Mucosa of descending colon (tissue), 3 donors: ENCODE data around the gene ARSK. TPM values are rescaled to one million over a fixed set of nuclear protein-coding genes. Genes with fewer than 3 reads are reported as not detected.

Experiments used
- ATAC-seq: fragments of 200-7000 bp; cut with Tn5 transposase; one replicate; pipeline ENCODE4 v1.9.1; 2020; ENCODE audit warnings: mild to moderate bottlenecking, moderate library complexity
- DNase-seq, 3 donors: peaks; one replicate each; pipeline ENCODE4 v3.0.0-alpha.2; 2020
- H3K36me3 ChIP-seq: fragments of 200-600 bp; one replicate; pipeline ENCODE4 v1.8.0; 2021; ENCODE audit warnings: low read depth, mild to moderate bottlenecking
- H3K4me1 ChIP-seq: fragments of 200-600 bp; one replicate; pipeline ENCODE4 v1.8.0; 2021; ENCODE audit warnings: low read depth, mild to moderate bottlenecking
- H3K4me3 ChIP-seq: fragments of 200-600 bp; one replicate; pipeline ENCODE4 v1.8.0; 2021; ENCODE audit warnings: mild to moderate bottlenecking
- H3K9me3 ChIP-seq: fragments of 200-600 bp; one replicate; pipeline ENCODE4 v1.8.0; 2021; ENCODE audit warnings: mild to moderate bottlenecking
- CTCF ChIP-seq: fragments of 200-600 bp; IDR thresholded peaks from one replicate; pipeline ENCODE4 v1.8.0; 2022; ENCODE audit warnings: antibody characterized with exemption, mild to moderate bottlenecking
- intact Hi-C, 2 donors: fragments of 100-400 bp; cut with DNase I in 1 of 2; cut with micrococcal nuclease in 1 of 2; formaldehyde crosslinking; loops; one replicate each; pipeline versions ENCODE4 v1.11.0 to v1.11.1; 2022; cut with DNase I, micrococcal nuclease
- total RNA-seq, 3 donors: library from RNA; stranded (reverse); fragmentation: NEBNext Ultra II Directional in 2 of 3; extraction: Animal tissue kit (Norgen Biotek cat#: 25700) in 2 of 3; gene quantifications; one replicate each; pipeline versions ENCODE4 v1.2.1 to v1.2.4, GENCODE V29; 2021 to 2023
- donor health status: DM: no; HTN: no; CAD: no; lungs with moderate emphysema.
- donor health status: DM: no; HTN: no; CAD: no.
- donor health status: DM: no; HTN: yes; CAD: no.

The ARSK gene
- total RNA-seq, 3 donors from 2014 or later: 1.7 to 6.0 (median 2.3) TPM

GRCh38 chr5:95531491-95531890, 23.4 kb upstream of the ARSK start:
- no peak overlapping the region for H3K4me3 ChIP-seq
- no peak for ATAC-seq
- H3K36me3 ChIP-seq: no peaks in the 10 kb centered on the region
- intact Hi-C loops: no loop called here
- H3K4me1 ChIP-seq: no peaks in the 10 kb centered on the region
- no peak for DNase-seq
- no peaks in the 10 kb centered on the region for H3K9me3 ChIP-seq
- no peak for TF ChIP-seq CTCF

- ATAC-seq (no peak), DNase-seq (no peak)
- no peaks in the 10 kb centered on the region for H3K36me3 ChIP-seq
- no peak overlapping the region for H3K4me3 ChIP-seq
- intact Hi-C loops: no loop called here
- no peak for TF ChIP-seq CTCF
- no peaks in the 10 kb centered on the region for H3K4me1 ChIP-seq
- H3K9me3 ChIP-seq: no peaks in the 10 kb centered on the region
Observed at GRCh38 chr5:95532415-95532814, 22.5 kb upstream of the ARSK start.

- Histone ChIP-seq H3K4me1 (no peaks in the 10 kb centered on the region), H3K4me3 (no peak overlapping the region), H3K36me3 (no peaks in the 10 kb centered on the region), H3K9me3 (no peaks in the 10 kb centered on the region)
- DNase-seq: no peak
- intact Hi-C loops: no loop called here
- no peak for TF ChIP-seq CTCF
- ATAC-seq: no peak
Observed at GRCh38 chr5:95533106-95533505, 21.8 kb upstream of the ARSK start.

- Histone ChIP-seq H3K4me1 (no peaks in the 10 kb centered on the region), H3K4me3 (no peak overlapping the region), H3K9me3 (no peaks in the 10 kb centered on the region), H3K36me3 (no peaks in the 10 kb centered on the region)
- DNase-seq (no peak), ATAC-seq (no peak)
- TF ChIP-seq CTCF: no peak
- intact Hi-C loops: no loop called here
Observed at GRCh38 chr5:95533761-95534160, 21.1 kb upstream of the ARSK start.

GRCh38 chr5:95537501-95537900, 17.4 kb upstream of the ARSK start:
- no peak for TF ChIP-seq CTCF
- Histone ChIP-seq H3K4me3 (no peak overlapping the region), H3K36me3 (no peaks in the 10 kb centered on the region), H3K9me3 (no peaks in the 10 kb centered on the region), H3K4me1 (no peaks in the 10 kb centered on the region)
- ATAC-seq (no peak), DNase-seq (no peak)
- intact Hi-C loops: no loop called here

GRCh38 chr5:95543017-95543705, 11.7 kb upstream of the ARSK start:
- Histone ChIP-seq H3K4me3 (no peak overlapping the region), H3K9me3 (no peaks in the 10 kb centered on the region), H3K4me1 (no peaks in the 10 kb centered on the region), H3K36me3 (no peaks in the 10 kb centered on the region)
- no peak for TF ChIP-seq CTCF
- ATAC-seq (peak; percentile 78), DNase-seq (no peak)
- intact Hi-C loops: no loop called here
